Pancreas (tissue), 10 donors: ENCODE data around the gene TACC3. TPM values are rescaled to one million over a fixed set of nuclear protein-coding genes. Genes with fewer than 3 reads are reported as not detected.

Experiments
- ATAC-seq, 4 donors: fragments of 200-7000 bp; cut with Tn5 transposase; one replicate each; pipeline versions ENCODE4 v1.8.0 to v1.9.1; 2020; ENCODE audit warnings: mild to moderate bottlenecking in 4 of 4, moderate library complexity in 4 of 4
- DNase-seq, 6 donors: peaks; one replicate each; pipeline ENCODE4 v3.0.0-alpha.2; 2020
- FAIRE-seq: peaks from 2 replicates; lab custom pipeline; 2012; peaks lifted over from hg19 to GRCh38; lab: Jason Lieb, UNC
- H3K27ac ChIP-seq, 4 donors: fragments of 200-600 bp; sonication (generic); 1 replicate in 3 of 4; 2 replicates in 1 of 4; pipeline versions ENCODE4 v1.5.0 to v1.8.0; 2020
- H3K27me3 ChIP-seq, 4 donors: fragments of 200-600 bp; one replicate each; pipeline ENCODE4 v1.8.0; 2021
- H3K36me3 ChIP-seq, 3 donors: fragments of 200-600 bp; sonication (generic) in 1 of 3; one replicate each; pipeline versions ENCODE4 v1.5.0 to v1.8.0; 2020 to 2021
- H3K4me1 ChIP-seq, 3 donors: fragments of 200-600 bp; one replicate each; pipeline ENCODE4 v1.8.0; 2021
- H3K4me3 ChIP-seq, 4 donors: fragments of 200-600 bp; sonication (generic) in 2 of 4; one replicate each; pipeline versions ENCODE4 v1.5.0 to v1.8.0; 2020 to 2021
- H3K9me3 ChIP-seq, 4 donors: fragments of 200-600 bp; one replicate each; pipeline ENCODE4 v1.8.0; 2021
- WGBS, 2 donors: extraction: QIAGEN DNeasy Blood & Tissue Kit; methylation state at CpG; one replicate each; pipeline ENCODE4 v1.1.7; 2013; 5-methylcytosine and 5-hydroxymethylcytosine counted together
- intact Hi-C, 3 donors: fragments of 100-400 bp; cut with DNase I; formaldehyde crosslinking; loops; one replicate each; pipeline versions ENCODE4 v1.11.1 to v1.14.2; 2022
- polyA plus RNA-seq, 2 donors: library from polyadenylated mRNA; stranded (reverse); fragments of 200-250 nt; gene quantifications; one replicate each; pipeline ENCODE4 v1.2.3, GENCODE V29; 2013
- total RNA-seq, 6 donors: library from RNA; stranded (reverse); fragmentation: NEBNext Ultra II Directional in 4 of 6; extraction: Animal tissue kit (Norgen Biotek cat#: 25700) in 4 of 6; gene quantifications; one replicate each; pipeline versions ENCODE4 v1.2.1 to v1.2.4, GENCODE V29; 2021 to 2023
- TF ChIP-seq, protein P1 (sequence below), 4 donors: fragments of 200-600 bp; sonication (generic) in 3 of 4; IDR thresholded peaks; one replicate each; pipeline versions ENCODE4 v1.5.0 to v1.8.0; 2021; ENCODE audit warnings: antibody characterized with exemption in 4 of 4
- donor health status: healthy with polysubstance abuse.
- donor health status: DM: no; HTN: no; CAD: no; lungs with moderate emphysema.
- donor health status: DM: no; HTN: no; CAD: no.
- donor health status: control.
- donor health status: control.
- donor health status: Bipolar disorder and iron deficiency.
- donor health status: DM: yes; HTN: yes; CAD: no.
- donor health status: DM: no; HTN: no; CAD: no.
- donor health status: DM: no; HTN: no; CAD: no.
- donor health status: DM: yes; HTN: yes; CAD: no.

The TACC3 gene
- total and polyA plus RNA-seq, 8 donors = 0.97 to 4.8 (median 3.3) TPM

DNA sequence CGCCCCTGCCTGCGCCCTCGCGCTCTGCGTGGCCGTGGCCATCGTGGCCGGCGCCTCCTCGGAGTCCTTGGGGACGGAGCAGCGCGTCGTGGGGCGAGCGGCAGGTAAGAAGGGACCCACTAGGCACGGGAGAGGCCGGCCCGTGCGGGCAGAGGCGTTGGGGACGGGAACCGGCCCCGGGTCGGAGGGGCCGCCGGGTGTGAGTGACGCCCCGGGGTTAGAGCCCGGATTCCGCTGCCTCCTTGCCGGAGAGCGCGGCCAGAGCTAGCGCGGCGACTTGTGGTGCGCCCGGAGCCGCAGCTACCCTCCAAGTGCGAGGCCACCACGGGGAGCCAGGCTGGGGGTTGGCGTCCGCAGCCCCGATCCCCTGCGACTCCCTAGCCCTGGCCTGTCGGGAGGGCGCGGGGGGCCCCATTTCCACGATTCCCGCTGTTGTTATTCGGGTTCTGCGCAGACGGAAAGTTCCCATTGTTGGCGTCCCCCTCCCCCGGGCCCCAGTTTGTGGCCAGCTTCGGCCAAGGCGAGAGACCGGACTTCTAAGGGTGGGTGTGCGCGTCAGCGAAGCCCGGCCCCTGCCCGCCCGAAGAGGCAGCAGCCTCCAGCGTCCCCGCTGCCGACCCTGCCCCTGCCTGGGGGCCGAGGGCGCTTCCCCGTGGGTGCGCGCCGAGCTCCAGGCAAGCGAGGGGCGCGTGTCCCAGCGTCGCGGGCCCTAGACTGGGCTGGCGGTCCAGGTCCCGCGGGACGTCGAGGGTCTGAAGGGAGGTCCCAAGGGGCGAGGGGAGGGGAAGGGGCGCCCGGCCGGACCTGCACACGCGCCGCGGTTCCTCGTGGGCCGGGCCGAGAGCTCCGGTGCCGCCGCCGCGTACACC lies 72.9 kb downstream of the TACC3 start:
- ATAC-seq (no peak), FAIRE-seq (no peak), DNase-seq (no peak)
- Histone ChIP-seq H3K27me3 (peaks cover 0 to 4% (median 0%) of the 10 kb centered on the region in 4 donors), H3K27ac (peak overlapping the region; percentile 33 to 70 (median 52)), H3K4me1 (peaks cover 8 to 10% (median 8%) of the 10 kb centered on the region in 3 donors), H3K9me3 (no peaks in the 10 kb centered on the region), H3K36me3 (no peaks in the 10 kb centered on the region), H3K4me3 (peak overlapping the region; percentile 28 to 61 (median 44))
- WGBS, 2 donors = 1 to 2% methylated on average over 93 to 101 of the region's 101 CpGs
- TF ChIP-seq, protein P1, sequence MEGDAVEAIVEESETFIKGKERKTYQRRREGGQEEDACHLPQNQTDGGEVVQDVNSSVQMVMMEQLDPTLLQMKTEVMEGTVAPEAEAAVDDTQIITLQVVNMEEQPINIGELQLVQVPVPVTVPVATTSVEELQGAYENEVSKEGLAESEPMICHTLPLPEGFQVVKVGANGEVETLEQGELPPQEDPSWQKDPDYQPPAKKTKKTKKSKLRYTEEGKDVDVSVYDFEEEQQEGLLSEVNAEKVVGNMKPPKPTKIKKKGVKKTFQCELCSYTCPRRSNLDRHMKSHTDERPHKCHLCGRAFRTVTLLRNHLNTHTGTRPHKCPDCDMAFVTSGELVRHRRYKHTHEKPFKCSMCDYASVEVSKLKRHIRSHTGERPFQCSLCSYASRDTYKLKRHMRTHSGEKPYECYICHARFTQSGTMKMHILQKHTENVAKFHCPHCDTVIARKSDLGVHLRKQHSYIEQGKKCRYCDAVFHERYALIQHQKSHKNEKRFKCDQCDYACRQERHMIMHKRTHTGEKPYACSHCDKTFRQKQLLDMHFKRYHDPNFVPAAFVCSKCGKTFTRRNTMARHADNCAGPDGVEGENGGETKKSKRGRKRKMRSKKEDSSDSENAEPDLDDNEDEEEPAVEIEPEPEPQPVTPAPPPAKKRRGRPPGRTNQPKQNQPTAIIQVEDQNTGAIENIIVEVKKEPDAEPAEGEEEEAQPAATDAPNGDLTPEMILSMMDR (IDR thresholded peaks at IDR 0.05) = no peak
- intact Hi-C loops = no loop called here

Other genes starting within 250 kb of the TACC3 start
- gene FAM53A, start 37.2 kb upstream of the TACC3 start, total RNA-seq = 1 to 10 TPM in 4 of 6 donors, under 1 TPM in 2; 0.60 to 1.4 (median 1.2) TPM
- gene FAM53A, start 37.2 kb upstream of the TACC3 start, polyA plus RNA-seq = 1 to 10 TPM; 2.4 to 2.7 TPM
- 10 to 100 TPM in 4 of 6 donors, 1 to 10 TPM in 2; 8.7 to 15.8 (median 10.9) TPM for gene SLBP, start 9.2 kb upstream of the TACC3 start, total RNA-seq
- 10 to 100 TPM; 10.1 to 20.2 TPM for gene SLBP, start 9.2 kb upstream of the TACC3 start, polyA plus RNA-seq
- gene TMEM129, start 198 bp upstream of the TACC3 start, total RNA-seq = 10 to 100 TPM; 17.2 to 27.1 (median 18.9) TPM
- gene TMEM129, start 198 bp upstream of the TACC3 start, polyA plus RNA-seq = 10 to 100 TPM; 25.9 to 32.7 TPM
- gene FGFR3, start 71.8 kb downstream of the TACC3 start, total RNA-seq = 10 to 100 TPM; 40.4 to 88.3 (median 53.5) TPM
- 100 to 1,000 TPM; 163 to 300 TPM for gene FGFR3, start 71.8 kb downstream of the TACC3 start, polyA plus RNA-seq
- gene LETM1, start 134.6 kb downstream of the TACC3 start, total RNA-seq = 10 to 100 TPM; 13.0 to 22.6 (median 19.3) TPM
- 10 to 100 TPM; 13.7 to 28.0 TPM for gene LETM1, start 134.6 kb downstream of the TACC3 start, polyA plus RNA-seq
- 10 to 100 TPM; 20.0 to 36.6 (median 23.8) TPM for gene NSD2, start 149.9 kb downstream of the TACC3 start, total RNA-seq
- 10 to 100 TPM; 11.7 to 14.2 TPM for gene NSD2, start 149.9 kb downstream of the TACC3 start, polyA plus RNA-seq